ENCODE measurements around the gene ARL8B.

Gene ARL8B

DNA sequence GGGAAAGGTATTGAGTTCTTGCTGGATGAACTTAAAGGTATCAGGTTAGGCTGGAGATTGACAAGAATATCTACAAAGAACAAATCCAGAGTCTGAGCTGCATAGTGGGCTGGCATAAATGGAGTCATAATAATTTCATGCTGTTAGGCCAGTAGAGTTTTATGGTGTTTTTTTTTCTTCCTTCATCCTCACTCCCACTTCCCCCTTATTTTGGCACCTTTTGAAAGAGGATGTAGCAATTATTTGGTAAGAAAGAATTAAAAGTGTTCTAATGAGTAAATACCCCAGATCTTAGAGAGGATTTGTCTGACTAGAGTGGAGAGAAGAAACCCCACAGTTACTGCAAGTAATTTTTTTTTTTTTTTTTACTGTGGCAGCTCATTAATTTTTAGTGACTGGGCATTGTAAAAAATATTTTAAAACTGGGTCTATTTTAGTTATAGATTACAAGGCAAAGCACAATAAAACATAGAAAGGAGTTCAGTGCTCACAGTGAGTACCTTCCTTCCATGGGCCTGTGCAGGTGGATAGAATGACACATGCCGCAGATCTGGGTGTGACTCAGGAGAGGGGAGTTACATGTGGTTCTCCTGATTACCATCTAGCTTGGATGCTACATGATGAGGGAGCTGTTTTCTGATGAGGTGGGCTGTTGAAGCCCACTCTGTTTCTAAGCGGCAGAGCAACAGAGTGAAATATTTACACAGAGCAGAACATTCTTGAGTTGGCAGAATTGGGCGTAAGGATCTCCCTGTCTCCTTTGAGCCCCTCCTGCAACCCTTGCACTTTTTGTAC lies 70.7 kb downstream of the ARL8B start:
- no peak for DNase-seq (ENCODE audit: low read depth in 1 of 2, low spot score in 1 of 2)

GRCh38 chr3:5194341-5194740 lies 72.2 kb downstream of the ARL8B start:
- Histone ChIP-seq H3K4me3 (replicated peaks; ENCODE audit: insufficient read depth, low read length) (no peak overlapping the region), H3K27ac (replicated peaks) (peak overlapping the region; percentile 57), H3K27me3 (ENCODE audit: insufficient read depth, poor library complexity, severe bottlenecking) (no peaks in the 10 kb centered on the region)
- no peak for DNase-seq (ENCODE audit: low read depth in 1 of 2, low spot score in 1 of 2)
- TF ChIP-seq REST (IDR thresholded peaks at IDR 0.05; ENCODE audit: insufficient replicate concordance, low read depth), result no peak
- TF ChIP-seq GABPA (IDR thresholded peaks at IDR 0.05; ENCODE audit: low read depth), result no peak
- no peak for TF ChIP-seq SPI1 (IDR thresholded peaks at IDR 0.05; ENCODE audit: borderline replicate concordance, low read depth)
- TF ChIP-seq, protein P1, sequence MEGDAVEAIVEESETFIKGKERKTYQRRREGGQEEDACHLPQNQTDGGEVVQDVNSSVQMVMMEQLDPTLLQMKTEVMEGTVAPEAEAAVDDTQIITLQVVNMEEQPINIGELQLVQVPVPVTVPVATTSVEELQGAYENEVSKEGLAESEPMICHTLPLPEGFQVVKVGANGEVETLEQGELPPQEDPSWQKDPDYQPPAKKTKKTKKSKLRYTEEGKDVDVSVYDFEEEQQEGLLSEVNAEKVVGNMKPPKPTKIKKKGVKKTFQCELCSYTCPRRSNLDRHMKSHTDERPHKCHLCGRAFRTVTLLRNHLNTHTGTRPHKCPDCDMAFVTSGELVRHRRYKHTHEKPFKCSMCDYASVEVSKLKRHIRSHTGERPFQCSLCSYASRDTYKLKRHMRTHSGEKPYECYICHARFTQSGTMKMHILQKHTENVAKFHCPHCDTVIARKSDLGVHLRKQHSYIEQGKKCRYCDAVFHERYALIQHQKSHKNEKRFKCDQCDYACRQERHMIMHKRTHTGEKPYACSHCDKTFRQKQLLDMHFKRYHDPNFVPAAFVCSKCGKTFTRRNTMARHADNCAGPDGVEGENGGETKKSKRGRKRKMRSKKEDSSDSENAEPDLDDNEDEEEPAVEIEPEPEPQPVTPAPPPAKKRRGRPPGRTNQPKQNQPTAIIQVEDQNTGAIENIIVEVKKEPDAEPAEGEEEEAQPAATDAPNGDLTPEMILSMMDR (IDR thresholded peaks at IDR 0.05; ENCODE audit: insufficient read depth, low read length), result no peak
- no peak for TF ChIP-seq POLR2AphosphoS5 (IDR thresholded peaks at IDR 0.05; ENCODE audit: low read depth)

More for the DNA sequence above, 70.7 kb downstream of the ARL8B start:
- Histone ChIP-seq H3K4me3 (replicated peaks; ENCODE audit: insufficient read depth, low read length) (no peak overlapping the region), H3K27ac (replicated peaks) (peak overlapping the region; percentile 99), H3K27me3 (ENCODE audit: insufficient read depth, poor library complexity, severe bottlenecking) (no peaks in the 10 kb centered on the region)
- TF ChIP-seq POLR2AphosphoS5 (IDR thresholded peaks at IDR 0.05; ENCODE audit: low read depth) (no peak), SPI1 (IDR thresholded peaks at IDR 0.05; ENCODE audit: borderline replicate concordance, low read depth) (peak; percentile 81), GABPA (IDR thresholded peaks at IDR 0.05; ENCODE audit: low read depth) (no peak), REST (IDR thresholded peaks at IDR 0.05; ENCODE audit: insufficient replicate concordance, low read depth) (no peak)
- TF ChIP-seq, protein P1 (IDR thresholded peaks at IDR 0.05; ENCODE audit: insufficient read depth, low read length), result no peak

GRCh38 chr3:5194801-5195509 lies 72.9 kb downstream of the ARL8B start:
- H3K27ac ChIP-seq (replicated peaks), result peak overlapping the region; percentile 57
- H3K27me3 ChIP-seq (ENCODE audit: insufficient read depth, poor library complexity, severe bottlenecking), result no peaks in the 10 kb centered on the region
- H3K4me3 ChIP-seq (replicated peaks; ENCODE audit: insufficient read depth, low read length), result no peak overlapping the region
- peak; percentile 39; the same call in 1 of the 2 replicates for TF ChIP-seq POLR2AphosphoS5 (IDR thresholded peaks at IDR 0.05; ENCODE audit: low read depth)
- no peak for TF ChIP-seq GABPA (IDR thresholded peaks at IDR 0.05; ENCODE audit: low read depth)
- DNase-seq (ENCODE audit: low read depth in 1 of 2, low spot score in 1 of 2), result peak; percentile 68 to 77

DNA sequence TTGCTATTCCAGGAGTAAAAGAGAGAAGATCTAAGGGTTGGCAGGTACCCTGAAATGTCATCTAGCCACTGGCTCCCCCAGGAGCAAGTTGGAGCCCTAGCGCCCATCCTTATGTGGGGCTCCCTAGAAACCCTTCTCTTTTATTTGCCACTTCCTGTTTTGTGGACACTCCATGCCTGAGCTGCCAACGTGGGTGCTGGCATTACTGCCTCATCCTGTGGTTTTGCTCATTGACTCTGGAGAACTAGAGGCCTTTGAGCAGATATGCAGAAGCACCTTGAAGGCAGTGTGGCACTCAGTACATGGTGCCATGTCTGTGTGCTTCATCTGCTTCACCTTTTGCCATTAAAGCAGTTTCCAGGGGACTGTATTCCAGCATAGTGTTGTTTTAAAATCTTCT lies 73.5 kb downstream of the ARL8B start:
- TF ChIP-seq POLR2AphosphoS5 (IDR thresholded peaks at IDR 0.05; ENCODE audit: low read depth) (peak; percentile 78), REST (IDR thresholded peaks at IDR 0.05; ENCODE audit: insufficient replicate concordance, low read depth) (no peak), GABPA (IDR thresholded peaks at IDR 0.05; ENCODE audit: low read depth) (no peak), SPI1 (IDR thresholded peaks at IDR 0.05; ENCODE audit: borderline replicate concordance, low read depth) (peak; percentile 98)
- TF ChIP-seq, protein P1 (IDR thresholded peaks at IDR 0.05; ENCODE audit: insufficient read depth, low read length), result no peak
- Histone ChIP-seq H3K27me3 (ENCODE audit: insufficient read depth, poor library complexity, severe bottlenecking) (no peaks in the 10 kb centered on the region), H3K27ac (replicated peaks) (peak overlapping the region; percentile 57), H3K4me3 (replicated peaks; ENCODE audit: insufficient read depth, low read length) (no peak overlapping the region)
- DNase-seq (ENCODE audit: low read depth in 1 of 2, low spot score in 1 of 2), result peak in 1 of 2 experiments; percentile 94

All from HL-60 (cell line).